ENCODE data around the gene CELF1. TPM values are rescaled to one million over a fixed set of nuclear protein-coding genes. Genes with fewer than 3 reads are reported as not detected.
A peak's percentile ranks its signal among the peaks of the same experiment; 100 is the strongest.

CELF1 gene
- total RNA-seq, 2 experiments from 2014 or later = 120 to 122 TPM

GRCh38 chr11:47506795-47507562 is 46.0 kb downstream of the CELF1 start:
- H3K4me3 Mint-ChIP-seq = peak overlapping the region; percentile 0
- TF ChIP-seq, protein P1, sequence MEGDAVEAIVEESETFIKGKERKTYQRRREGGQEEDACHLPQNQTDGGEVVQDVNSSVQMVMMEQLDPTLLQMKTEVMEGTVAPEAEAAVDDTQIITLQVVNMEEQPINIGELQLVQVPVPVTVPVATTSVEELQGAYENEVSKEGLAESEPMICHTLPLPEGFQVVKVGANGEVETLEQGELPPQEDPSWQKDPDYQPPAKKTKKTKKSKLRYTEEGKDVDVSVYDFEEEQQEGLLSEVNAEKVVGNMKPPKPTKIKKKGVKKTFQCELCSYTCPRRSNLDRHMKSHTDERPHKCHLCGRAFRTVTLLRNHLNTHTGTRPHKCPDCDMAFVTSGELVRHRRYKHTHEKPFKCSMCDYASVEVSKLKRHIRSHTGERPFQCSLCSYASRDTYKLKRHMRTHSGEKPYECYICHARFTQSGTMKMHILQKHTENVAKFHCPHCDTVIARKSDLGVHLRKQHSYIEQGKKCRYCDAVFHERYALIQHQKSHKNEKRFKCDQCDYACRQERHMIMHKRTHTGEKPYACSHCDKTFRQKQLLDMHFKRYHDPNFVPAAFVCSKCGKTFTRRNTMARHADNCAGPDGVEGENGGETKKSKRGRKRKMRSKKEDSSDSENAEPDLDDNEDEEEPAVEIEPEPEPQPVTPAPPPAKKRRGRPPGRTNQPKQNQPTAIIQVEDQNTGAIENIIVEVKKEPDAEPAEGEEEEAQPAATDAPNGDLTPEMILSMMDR (IDR thresholded peaks at IDR 0.05) = no peak
- no peaks in the 10 kb centered on the region for H3K9me3 Mint-ChIP-seq
- peaks cover 30% of the 10 kb centered on the region for H3K36me3 Mint-ChIP-seq (ENCODE audit: low read depth)
- CTCF ChIA-PET = interaction anchor here (0.6 to 1.5 kb wide), 5 partner anchors 11 to 58 kb away, joined by 3 to 4 read pairs (median 3); no protein-coding TSS in a partner anchor
- DNase-seq (no peak), ATAC-seq (no peak)
- POLR2A ChIA-PET = interaction anchor here (1.0 to 1.1 kb wide), 3 partner anchors 8 to 45 kb away, joined by 4 to 5 read pairs (median 4); no protein-coding TSS in a partner anchor
- H3K27ac Mint-ChIP-seq = peak overlapping the region; percentile 56
- H3K27me3 Mint-ChIP-seq = no peaks in the 10 kb centered on the region
- intact Hi-C loops (cut with micrococcal nuclease) = no loop called here
- H3K4me1 Mint-ChIP-seq (ENCODE audit: low read depth) = peaks cover 74% of the 10 kb centered on the region

GRCh38 chr11:47506373-47506772 is 46.6 kb downstream of the CELF1 start:
- intact Hi-C loops (cut with micrococcal nuclease) = no loop called here
- Mint-ChIP-seq H3K27me3 (no peaks in the 10 kb centered on the region), H3K9me3 (no peaks in the 10 kb centered on the region), H3K27ac (no peak overlapping the region), H3K36me3 (ENCODE audit: low read depth) (peaks cover 30% of the 10 kb centered on the region), H3K4me3 (no peak overlapping the region), H3K4me1 (ENCODE audit: low read depth) (peaks cover 70% of the 10 kb centered on the region)
- TF ChIP-seq, protein P1 (IDR thresholded peaks at IDR 0.05) = no peak
- DNase-seq (no peak), ATAC-seq (no peak)
- ChIA-PET CTCF (interaction anchor here (0.8 to 1.5 kb wide), 4 partner anchors 11 to 58 kb away, joined by 3 to 4 read pairs (median 4); no protein-coding TSS in a partner anchor), POLR2A (interaction anchor here (1.0 to 1.1 kb wide), 3 partner anchors 9 to 46 kb away, joined by 4 to 5 read pairs (median 4); no protein-coding TSS in a partner anchor)

DNA sequence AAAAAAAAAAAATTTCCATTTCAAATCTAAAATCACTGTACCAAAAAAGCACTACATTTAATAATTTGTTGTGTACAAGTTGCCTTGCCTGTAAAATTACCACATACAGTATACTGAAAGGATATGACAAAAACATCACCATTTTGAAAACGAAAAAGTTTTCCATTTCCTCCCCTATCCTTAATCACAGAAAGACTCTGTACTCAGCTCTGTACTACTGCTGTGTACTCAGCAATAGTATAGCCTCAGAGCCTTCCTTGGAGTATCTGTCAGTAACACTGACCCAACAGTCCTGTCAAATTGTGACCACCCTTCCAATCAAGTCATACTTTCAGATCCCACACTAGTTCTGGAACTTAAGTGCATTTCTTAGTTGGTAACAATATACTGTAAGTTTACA is 48.0 kb downstream of the CELF1 start:
- TF ChIP-seq, protein P1 (IDR thresholded peaks at IDR 0.05) = no peak
- peak; percentile 66 for ATAC-seq
- no peak for DNase-seq
- H3K4me1 Mint-ChIP-seq (ENCODE audit: low read depth) = peaks cover 67% of the 10 kb centered on the region
- no peaks in the 10 kb centered on the region for H3K9me3 Mint-ChIP-seq
- ChIA-PET CTCF (interaction anchor here (1.0 kb wide), 1 partner anchor 35 kb away, joined by 6 read pairs; no protein-coding TSS in a partner anchor), POLR2A (no interaction called here)
- no peak overlapping the region for H3K4me3 Mint-ChIP-seq
- peaks cover 34% of the 10 kb centered on the region for H3K36me3 Mint-ChIP-seq (ENCODE audit: low read depth)
- intact Hi-C loops (cut with micrococcal nuclease) = no loop called here
- peak overlapping the region; percentile 68 for H3K27ac Mint-ChIP-seq
- H3K27me3 Mint-ChIP-seq = no peaks in the 10 kb centered on the region

DNA sequence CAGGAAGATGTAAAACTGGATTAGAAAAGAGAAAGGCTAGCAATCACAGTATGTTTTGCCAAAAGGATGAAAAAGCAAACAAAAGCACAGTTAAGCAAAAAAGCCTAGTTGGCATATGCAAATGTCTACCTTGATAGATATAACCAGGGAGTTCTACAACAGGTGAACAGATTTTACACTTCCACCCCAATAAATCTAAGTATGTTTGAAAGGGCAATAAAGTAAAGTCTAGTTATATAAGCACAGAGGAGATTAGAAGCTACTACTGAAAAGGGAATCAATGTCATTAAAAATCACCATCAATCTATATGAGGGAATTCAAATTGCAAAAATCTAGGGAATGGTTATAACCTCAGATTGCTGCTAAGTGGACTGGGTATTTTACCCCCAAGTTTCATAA is 49.7 kb downstream of the CELF1 start:
- H3K36me3 Mint-ChIP-seq (ENCODE audit: low read depth) = peaks cover 34% of the 10 kb centered on the region
- no peaks in the 10 kb centered on the region for H3K9me3 Mint-ChIP-seq
- no peaks in the 10 kb centered on the region for H3K27me3 Mint-ChIP-seq
- TF ChIP-seq, protein P1 (IDR thresholded peaks at IDR 0.05) = no peak
- peaks cover 60% of the 10 kb centered on the region for H3K4me1 Mint-ChIP-seq (ENCODE audit: low read depth)
- ChIA-PET POLR2A (interaction anchor here (1.3 kb wide), 1 partner anchor 34 kb away, joined by 5 read pairs; no protein-coding TSS in a partner anchor), CTCF (interaction anchor here (1.4 kb wide), 1 partner anchor 19 kb away, joined by 3 read pairs; no protein-coding TSS in a partner anchor)
- intact Hi-C loops (cut with micrococcal nuclease) = no loop called here
- no peak overlapping the region for H3K27ac Mint-ChIP-seq
- H3K4me3 Mint-ChIP-seq = no peak overlapping the region
- ATAC-seq = no peak
- no peak for DNase-seq

- peak overlapping the region; percentile 21 for H3K27ac Mint-ChIP-seq
- CTCF ChIA-PET = no interaction called here
- DNase-seq (no peak), ATAC-seq (no peak)
- H3K4me1 Mint-ChIP-seq (ENCODE audit: low read depth) = peaks cover 55% of the 10 kb centered on the region
- peaks cover 34% of the 10 kb centered on the region for H3K36me3 Mint-ChIP-seq (ENCODE audit: low read depth)
- H3K4me3 Mint-ChIP-seq = no peak overlapping the region
- TF ChIP-seq, protein P1 (IDR thresholded peaks at IDR 0.05) = no peak
- POLR2A ChIA-PET = no interaction called here
- H3K27me3 Mint-ChIP-seq = no peaks in the 10 kb centered on the region
- H3K9me3 Mint-ChIP-seq = no peaks in the 10 kb centered on the region
- intact Hi-C loops (cut with micrococcal nuclease) = no loop called here
Observed at GRCh38 chr11:47502767-47503166, 50.2 kb downstream of the CELF1 start.
